ENCODE results near the gene ZBTB39. TPM values are rescaled to one million over a fixed set of nuclear protein-coding genes. Genes with fewer than 3 reads are reported as not detected.

Gene ZBTB39
- total and polyA plus RNA-seq, 4 donors: 1.8 to 9.9 (median 3.0) TPM

GRCh38 chr12:57031138-57031725 lies 24.9 kb upstream of the ZBTB39 start (continued):
- no peak for TF ChIP-seq EGR1 (IDR thresholded peaks at IDR 0.05; ENCODE audit: low read depth in 2 of 2)

- no peak for DNase-seq (ENCODE audit: low spot score)
Measured at GRCh38 chr12:57029457-57029856, 23.1 kb upstream of the ZBTB39 start.

More at GRCh38 chr12:57029457-57029856, 23.1 kb upstream of the ZBTB39 start:
- H3K36me3 ChIP-seq (ENCODE audit: control insufficient read depth in 4 of 4, insufficient read depth in 3 of 4, low read depth in 1 of 4, low read length in 3 of 4): no peaks in the 10 kb centered on the region
- H3K4me1 ChIP-seq (ENCODE audit: control insufficient read depth in 4 of 4, insufficient read depth in 4 of 4, low read length in 3 of 4): no peaks in the 10 kb centered on the region
- no peak overlapping the region for H3K9ac ChIP-seq (ENCODE audit: low read depth in 1 of 2, low read length in 2 of 2)
- H3K27ac ChIP-seq (ENCODE audit: low read depth in 1 of 2, low read length in 2 of 2): no peak overlapping the region
- no peaks in the 10 kb centered on the region for H3K9me3 ChIP-seq (ENCODE audit: control insufficient read depth in 4 of 4, low read length in 3 of 4)
- H3K4me3 ChIP-seq (ENCODE audit: low read depth in 1 of 3, low read length in 3 of 3): no peak overlapping the region
- H3K27me3 ChIP-seq (ENCODE audit: control insufficient read depth in 4 of 4, insufficient read depth in 4 of 4, low read length in 3 of 4): no peaks in the 10 kb centered on the region
- no peak for TF ChIP-seq SP1 (IDR thresholded peaks at IDR 0.05)
- TF ChIP-seq FOXA1 (IDR thresholded peaks at IDR 0.05): no peak
- TF ChIP-seq HNF4A (conservative IDR thresholded peaks at IDR 0.05): no peak
- TF ChIP-seq HNF4G (IDR thresholded peaks at IDR 0.05): no peak
- no peak for TF ChIP-seq JUND (IDR thresholded peaks at IDR 0.05)
- TF ChIP-seq MAX (IDR thresholded peaks at IDR 0.05): no peak
- no peak for TF ChIP-seq YY1 (IDR thresholded peaks at IDR 0.05)
- TF ChIP-seq NR2F2 (IDR thresholded peaks at IDR 0.05): no peak
- TF ChIP-seq RAD21 (IDR thresholded peaks at IDR 0.05): no peak
- TF ChIP-seq ZBTB33 (IDR thresholded peaks at IDR 0.05): no peak
- no peak for TF ChIP-seq ATF3 (IDR thresholded peaks at IDR 0.05)
- TF ChIP-seq CTCF (IDR thresholded peaks at IDR 0.05; ENCODE audit: low read depth, low read length, missing input control): no peak
- TF ChIP-seq REST (IDR thresholded peaks at IDR 0.05): no peak
- no peak for TF ChIP-seq EGR1 (IDR thresholded peaks at IDR 0.05; ENCODE audit: low read depth in 2 of 2)
- WGBS: 97% methylated on average over 7 of the region's 7 CpGs
